Activated T-cell treated with anti-CD3 and anti-CD28 coated beads, Interleukin-2, amount 50 U/mL, for 4 hours (primary cell): ENCODE results near the gene PROCA1. TPM values are rescaled to one million over a fixed set of nuclear protein-coding genes. Genes with fewer than 3 reads are reported as not detected.
"Not testable (repeated sequence)": the region's sequence is repeated elsewhere in the genome, so short reads cannot be mapped to it uniquely, and the experiment has no call there.

Source experiments
- ATAC-seq, 2 donors: fragments of 200-7000 bp; cut with Tn5 transposase; one replicate each; pipeline ENCODE4 v1.10.0; 2021
- DNase-seq: peaks from one replicate; pipeline ENCODE4 v3.0.0-alpha.2; 2020
- H3K27me3 Mint-ChIP-seq: one replicate; pipeline ENCODE4 v1.8.0; 2021; ENCODE audit warnings: low read depth, mixed read lengths
- H3K36me3 Mint-ChIP-seq: one replicate; pipeline ENCODE4 v1.8.0; 2022; ENCODE audit warnings: mixed read lengths; ENCODE audit not compliant: insufficient read depth
- H3K4me1 Mint-ChIP-seq: one replicate; pipeline ENCODE4 v1.8.0; 2021; ENCODE audit warnings: low read depth, mixed read lengths
- H3K4me3 Mint-ChIP-seq: one replicate; pipeline ENCODE4 v1.8.0; 2021; ENCODE audit warnings: mild to moderate bottlenecking, moderate library complexity, mixed read lengths
- H3K9me3 Mint-ChIP-seq: one replicate; pipeline ENCODE4 v1.8.0; 2021; ENCODE audit warnings: mixed read lengths
- total RNA-seq, 3 donors: library from RNA; stranded (reverse); gene quantifications; one replicate each; pipeline ENCODE4 v1.2.1, GENCODE V29; 2021

The PROCA1 gene
- total RNA-seq, 3 donors from 2014 or later: 0.83 to 1.2 (median 1.1) TPM

DNA sequence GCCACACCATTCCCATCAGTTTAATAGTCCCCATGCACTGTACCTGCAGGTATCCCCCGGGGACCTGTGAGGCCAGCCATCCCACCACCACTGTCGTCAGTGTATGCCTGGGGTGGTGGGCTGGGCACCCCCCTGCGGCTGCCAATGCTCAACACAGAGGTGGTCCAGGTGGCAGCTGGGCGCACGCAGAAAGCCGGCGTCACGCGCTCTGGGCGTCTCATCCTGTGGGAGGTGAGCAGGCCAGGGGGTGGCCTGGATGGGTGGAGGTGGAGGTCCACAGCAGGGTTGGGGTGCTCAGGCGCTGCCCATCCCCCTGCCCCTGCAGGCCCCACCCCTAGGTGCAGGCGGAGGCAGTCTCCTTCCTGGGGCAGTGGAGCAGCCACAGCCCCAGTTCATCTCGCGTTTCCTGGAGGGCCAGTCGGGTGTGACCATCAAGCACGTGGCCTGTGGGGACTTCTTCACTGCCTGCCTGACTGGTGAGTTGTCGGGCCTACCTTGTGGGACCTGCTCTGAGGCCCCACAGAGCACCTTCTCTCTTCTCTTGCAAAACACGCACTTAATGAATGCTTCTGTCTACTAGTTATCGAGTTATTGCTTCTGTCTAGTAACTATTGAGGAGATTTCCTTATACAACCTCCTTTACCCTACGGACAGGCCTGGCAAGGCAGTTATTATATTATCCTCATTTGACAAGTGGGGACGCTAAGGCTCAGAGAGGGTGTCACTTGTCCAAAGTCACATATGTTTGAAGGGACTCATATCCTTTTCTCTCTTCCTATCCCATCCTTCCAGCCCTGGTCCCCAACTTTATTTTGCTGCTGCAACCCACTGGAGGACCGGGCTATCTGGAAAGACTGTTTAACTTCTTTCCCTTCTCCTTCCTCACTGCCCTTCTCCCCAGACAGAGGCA, 26.3 kb upstream of the PROCA1 start:
- DNase-seq (no peak), ATAC-seq (no peak)
- Mint-ChIP-seq H3K4me3 (peak overlapping the region; percentile 55), H3K4me1 (peaks cover 26% of the 10 kb centered on the region), H3K27me3 (no peaks in the 10 kb centered on the region), H3K36me3 (peaks cover 5% of the 10 kb centered on the region), H3K9me3 (no peaks in the 10 kb centered on the region)

DNA sequence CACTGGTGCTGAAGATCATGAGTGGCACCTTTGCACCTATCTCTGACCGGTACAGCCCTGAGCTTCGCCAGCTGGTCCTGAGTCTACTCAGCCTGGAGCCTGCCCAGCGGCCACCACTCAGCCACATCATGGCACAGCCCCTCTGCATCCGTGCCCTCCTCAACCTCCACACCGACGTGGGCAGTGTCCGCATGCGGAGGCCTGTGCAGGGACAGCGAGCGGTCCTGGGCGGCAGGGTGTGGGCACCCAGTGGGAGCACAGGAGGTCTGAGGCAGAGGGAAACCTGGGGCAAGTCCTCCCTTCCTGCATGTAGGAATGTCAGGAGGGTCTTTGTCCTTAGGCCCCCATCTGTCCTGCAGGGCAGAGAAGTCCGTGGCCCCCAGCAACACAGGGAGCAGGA, 25.6 kb upstream of the PROCA1 start:
- Mint-ChIP-seq H3K4me1 (peaks cover 25% of the 10 kb centered on the region), H3K9me3 (no peaks in the 10 kb centered on the region), H3K27me3 (no peaks in the 10 kb centered on the region), H3K36me3 (peaks cover 5% of the 10 kb centered on the region), H3K4me3 (no peak overlapping the region)
- no peak for DNase-seq
- no peak for ATAC-seq

DNA sequence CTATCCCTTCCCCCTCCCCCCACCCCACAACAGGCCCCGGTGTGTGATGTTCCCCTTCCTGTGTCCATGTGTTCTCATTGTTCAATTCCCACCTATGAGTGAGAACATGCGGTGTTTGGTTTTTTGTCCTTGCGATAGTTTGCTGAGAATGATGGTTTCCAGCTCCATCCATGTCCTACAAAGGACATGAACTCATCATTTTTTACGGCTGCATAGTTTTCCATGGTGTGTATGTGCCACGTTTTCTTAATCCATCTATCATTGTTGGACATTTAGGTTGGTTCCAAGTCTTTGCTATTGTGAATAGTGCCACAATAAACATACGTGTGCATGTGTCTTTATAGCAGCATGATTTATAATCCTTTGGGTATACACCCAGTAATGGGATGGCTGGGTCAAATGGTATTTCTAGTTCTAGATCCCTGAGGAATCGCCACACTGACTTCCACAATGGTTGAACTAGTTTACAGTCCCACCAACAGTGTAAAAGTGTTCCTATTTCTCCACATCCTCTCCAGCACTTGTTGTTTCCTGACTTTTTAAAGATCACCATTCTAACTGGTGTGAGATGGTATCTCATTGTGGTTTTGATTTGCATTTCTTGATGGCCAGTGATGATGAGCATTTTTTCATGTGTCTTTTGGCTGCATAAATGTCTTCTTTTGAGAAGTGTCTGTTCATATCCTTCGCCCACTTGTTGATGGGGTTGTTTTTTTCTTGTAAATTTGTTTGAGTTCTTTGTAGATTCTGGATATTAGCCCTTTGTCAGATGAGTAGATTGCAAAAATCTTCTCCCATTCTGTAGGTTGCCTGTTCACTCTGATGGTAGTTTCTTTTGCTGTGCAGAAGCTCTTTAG, 24.5 kb upstream of the PROCA1 start:
- H3K4me3 Mint-ChIP-seq, H3K27me3 Mint-ChIP-seq, ATAC-seq, H3K36me3 Mint-ChIP-seq, H3K9me3 Mint-ChIP-seq, DNase-seq: not testable (repeated sequence)
- H3K4me1 Mint-ChIP-seq: peaks cover 22% of the 10 kb centered on the region

DNA sequence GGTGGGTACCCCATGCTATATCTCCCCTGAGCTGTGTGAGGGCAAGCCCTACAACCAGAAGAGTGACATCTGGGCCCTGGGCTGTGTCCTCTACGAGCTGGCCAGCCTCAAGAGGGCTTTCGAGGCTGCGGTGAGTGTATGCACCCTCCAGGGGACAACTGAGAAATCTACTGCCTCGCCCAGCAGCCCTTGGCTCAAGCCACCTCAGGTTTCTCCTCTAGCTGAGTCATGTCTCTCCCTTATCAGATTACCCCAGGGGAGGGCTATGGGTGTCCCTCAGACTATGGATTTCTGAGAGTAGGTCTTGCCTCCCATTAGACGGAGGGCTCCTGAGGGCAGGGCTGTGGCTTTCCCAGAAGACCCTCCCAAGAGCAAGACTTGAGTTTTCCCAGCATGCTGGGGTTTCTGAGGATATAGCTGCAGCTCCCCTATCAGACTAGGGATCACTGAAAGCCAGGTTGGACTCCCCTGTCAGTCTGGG, 23.6 kb upstream of the PROCA1 start:
- no peak for DNase-seq
- Mint-ChIP-seq H3K9me3 (no peaks in the 10 kb centered on the region), H3K27me3 (no peaks in the 10 kb centered on the region), H3K4me1 (peaks cover 19% of the 10 kb centered on the region), H3K36me3 (peaks cover 6% of the 10 kb centered on the region), H3K4me3 (no peak overlapping the region)
- no peak for ATAC-seq

DNA sequence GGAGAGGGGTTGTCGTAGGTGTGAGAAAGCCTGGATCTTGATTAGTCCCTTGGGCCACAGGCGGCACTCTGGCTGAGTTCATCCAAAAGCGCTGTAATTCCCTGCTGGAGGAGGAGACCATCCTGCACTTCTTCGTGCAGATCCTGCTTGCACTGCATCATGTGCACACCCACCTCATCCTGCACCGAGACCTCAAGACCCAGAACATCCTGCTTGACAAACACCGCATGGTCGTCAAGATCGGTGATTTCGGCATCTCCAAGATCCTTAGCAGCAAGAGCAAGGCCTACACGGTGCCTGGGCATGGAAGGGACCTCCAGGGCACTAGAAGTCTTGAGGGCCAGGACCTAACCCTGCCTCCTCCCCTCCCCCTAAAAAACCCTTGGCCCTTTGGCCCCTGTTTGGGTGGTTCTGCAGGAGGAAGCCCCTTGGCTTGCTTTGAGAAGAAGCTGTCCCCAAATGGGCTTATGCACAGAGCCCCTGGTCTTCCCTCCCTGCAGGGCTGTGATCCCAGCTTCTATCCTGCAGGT, 23.1 kb upstream of the PROCA1 start:
- ATAC-seq: no peak
- Mint-ChIP-seq H3K27me3 (no peaks in the 10 kb centered on the region), H3K36me3 (peaks cover 6% of the 10 kb centered on the region), H3K4me1 (peaks cover 20% of the 10 kb centered on the region), H3K4me3 (no peak overlapping the region), H3K9me3 (no peaks in the 10 kb centered on the region)
- no peak for DNase-seq

DNA sequence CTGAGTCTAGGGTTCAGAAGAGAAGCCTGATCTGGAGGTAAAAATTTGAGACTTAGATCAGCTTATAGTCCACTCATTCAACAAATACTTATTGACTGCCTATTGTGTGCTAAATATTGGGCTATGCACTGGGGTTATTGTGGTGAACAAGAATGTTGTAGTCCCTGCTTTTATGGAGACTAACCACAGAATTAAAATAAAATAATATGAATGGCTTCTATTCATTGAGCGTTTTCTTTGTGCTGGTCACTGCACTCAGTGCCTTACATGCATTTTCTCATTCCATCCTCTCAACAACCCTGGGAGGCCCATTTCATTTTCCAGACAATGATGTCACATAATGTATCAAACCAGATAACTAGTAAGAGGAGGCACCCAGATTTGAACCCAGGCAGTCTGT, 21.7 kb upstream of the PROCA1 start:
- Mint-ChIP-seq H3K9me3 (no peaks in the 10 kb centered on the region), H3K4me1 (peaks cover 15% of the 10 kb centered on the region), H3K4me3 (no peak overlapping the region), H3K36me3 (peaks cover 2% of the 10 kb centered on the region), H3K27me3 (no peaks in the 10 kb centered on the region)
- DNase-seq (no peak), ATAC-seq (no peak)

DNA sequence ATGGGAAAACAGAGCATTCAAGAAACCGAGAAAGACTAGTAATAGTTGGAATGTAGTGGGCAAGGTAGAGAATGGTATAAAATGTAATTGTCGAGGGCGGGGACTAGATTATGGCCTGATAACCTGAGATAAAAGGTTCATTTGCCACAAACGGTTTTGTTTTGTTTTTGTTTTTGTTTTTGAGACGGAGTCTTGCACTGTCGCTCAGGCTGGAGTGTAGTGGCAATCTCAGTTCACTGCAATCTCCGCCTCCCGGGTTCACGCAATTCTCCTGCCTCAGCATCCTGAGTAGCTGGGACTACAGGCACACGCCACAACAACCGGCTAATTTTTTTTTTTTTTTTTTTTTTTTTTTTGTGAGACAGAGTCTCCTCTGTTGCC, 18.3 kb upstream of the PROCA1 start:
- no peaks in the 10 kb centered on the region for H3K9me3 Mint-ChIP-seq
- peaks cover 8% of the 10 kb centered on the region for H3K36me3 Mint-ChIP-seq
- H3K27me3 Mint-ChIP-seq: no peaks in the 10 kb centered on the region
- ATAC-seq: no peak
- DNase-seq: no peak
- peak overlapping the region; percentile 33 for H3K4me3 Mint-ChIP-seq
- H3K4me1 Mint-ChIP-seq: peaks cover 23% of the 10 kb centered on the region

DNA sequence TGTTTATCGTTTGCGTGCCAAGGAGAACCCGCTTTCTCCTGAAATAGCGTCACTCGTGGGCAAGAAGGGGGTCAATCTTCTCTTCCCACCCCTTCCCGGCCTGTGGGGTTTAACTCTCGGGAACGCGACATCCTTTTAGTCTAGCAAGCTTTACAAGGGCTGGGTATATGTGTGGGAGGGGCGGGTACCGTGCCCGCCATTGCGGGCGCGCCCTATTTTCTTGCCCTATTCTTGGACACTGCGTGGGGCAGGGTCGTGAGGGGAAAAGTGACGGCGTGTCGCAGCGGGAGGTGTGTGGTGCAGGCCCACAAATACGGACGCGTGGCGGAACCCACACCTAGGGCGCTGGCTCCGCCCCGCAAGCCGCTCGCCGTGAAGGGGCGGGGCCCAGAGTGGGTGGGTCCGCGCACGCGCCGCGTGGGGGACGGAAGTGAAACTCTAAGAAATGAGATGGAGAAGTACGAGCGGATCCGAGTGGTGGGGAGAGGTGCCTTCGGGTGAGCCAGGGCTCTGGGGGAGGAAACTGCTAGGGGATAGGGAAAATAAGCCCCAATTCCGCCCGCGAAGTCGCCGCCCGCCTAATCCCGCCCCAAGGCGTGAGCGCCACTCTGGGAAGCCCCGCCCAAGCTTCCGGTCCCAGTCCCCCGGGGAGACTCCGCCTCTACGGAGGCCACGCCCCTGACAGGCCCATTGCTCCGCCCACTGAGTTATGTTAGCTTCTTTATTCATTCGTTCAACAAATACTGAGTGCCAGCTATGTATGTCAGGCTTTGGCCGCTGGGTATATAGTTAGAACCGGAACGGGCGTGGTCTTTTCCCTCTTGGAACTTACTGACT, 16.9 kb upstream of the PROCA1 start, which contains the start of gene NEK8:
Gene NEK8 (plus strand): TSS at position 425 of the 837 bp plus-strand sequence. CDS start 26 bp downstream, at position 451.
- Mint-ChIP-seq H3K4me1 (peaks cover 32% of the 10 kb centered on the region), H3K4me3 (peak within 1 kb of the TSS; percentile 94), H3K9me3 (no peaks in the 10 kb centered on the region), H3K27me3 (no peaks in the 10 kb centered on the region), H3K36me3 (peaks cover 19% of the 10 kb centered on the region)
- DNase-seq (peak; percentile 98), ATAC-seq (peak; percentile 39 to 41)

DNA sequence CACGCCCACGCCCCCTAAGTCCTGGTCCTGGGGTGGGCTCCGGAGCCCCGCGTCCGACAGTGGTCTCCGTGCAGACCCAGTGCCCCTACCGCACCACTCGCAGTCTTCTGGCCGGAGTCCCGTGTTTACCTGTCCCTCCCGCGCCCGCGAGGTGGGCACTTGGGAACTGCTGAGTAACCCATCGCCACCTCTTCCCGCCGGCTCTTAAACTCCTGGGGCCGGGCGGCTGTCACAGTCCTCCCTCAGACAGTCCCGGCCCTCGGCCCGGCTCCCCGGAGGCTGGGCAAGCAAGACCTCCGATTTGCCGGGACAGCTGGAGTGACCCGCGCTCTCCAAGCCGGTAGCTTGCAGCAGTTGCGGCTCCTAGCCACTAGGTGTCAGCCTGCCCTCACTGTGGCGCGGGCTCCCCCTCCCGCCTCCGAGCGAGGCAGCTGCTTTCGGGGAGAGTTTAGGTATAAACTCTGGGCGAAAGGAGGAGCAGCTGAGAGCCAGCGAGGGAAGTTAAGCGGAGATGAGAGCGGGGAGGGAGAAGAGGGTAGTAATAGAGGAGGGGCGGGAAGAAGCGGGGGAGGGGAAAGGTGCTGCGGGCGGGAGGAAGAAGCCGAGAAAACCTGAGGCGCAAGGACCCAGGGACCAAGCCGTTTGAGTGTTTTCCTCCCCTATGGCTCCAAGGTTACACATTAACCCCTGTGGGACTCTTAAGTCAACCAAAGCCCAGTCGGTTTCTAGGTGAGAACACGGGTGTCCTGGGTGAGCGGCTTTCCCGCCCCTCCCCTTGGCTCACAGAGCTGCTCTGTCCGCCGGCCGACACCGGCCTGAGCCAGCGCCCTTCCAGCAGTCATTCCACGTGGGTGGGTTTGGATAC, 15.2 kb upstream of the PROCA1 start:
- DNase-seq: peak; percentile 89
- Mint-ChIP-seq H3K27me3 (no peaks in the 10 kb centered on the region), H3K9me3 (no peaks in the 10 kb centered on the region), H3K36me3 (peaks cover 32% of the 10 kb centered on the region), H3K4me1 (peaks cover 45% of the 10 kb centered on the region), H3K4me3 (peak overlapping the region; percentile 94)
- peak; percentile 26 to 31 for ATAC-seq

DNA sequence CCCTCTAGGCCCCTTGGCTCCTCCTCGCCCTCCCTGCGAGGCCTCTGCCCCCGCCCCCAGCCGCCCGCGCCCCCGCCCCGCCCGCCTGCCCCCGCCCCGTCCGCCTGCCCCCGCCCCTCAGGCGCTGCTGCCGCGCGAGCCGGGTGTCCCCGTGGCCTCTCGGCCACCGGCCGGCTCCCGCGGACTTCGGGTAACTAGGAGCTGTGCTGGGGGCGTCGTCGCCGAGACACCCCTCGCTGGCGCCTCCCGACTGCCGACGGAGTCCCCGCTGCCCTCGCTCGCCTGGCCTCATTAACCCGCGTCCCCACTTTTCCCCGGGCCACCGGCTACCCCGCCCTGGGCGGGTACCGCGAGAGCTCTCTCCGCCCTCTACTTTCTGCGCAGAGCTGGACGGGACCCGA, 14.5 kb upstream of the PROCA1 start, which contains the start of gene TLCD1:
Gene TLCD1 (minus strand): TSS at position 8 of the 401 bp plus-strand sequence. CDS start 136 bp downstream, outside the sequence.
- DNase-seq (peak; percentile 56), ATAC-seq (peak; percentile 34 to 45)
- Mint-ChIP-seq H3K27me3 (no peaks in the 10 kb centered on the region), H3K36me3 (peaks cover 38% of the 10 kb centered on the region), H3K4me3 (peak within 1 kb of the TSS; percentile 100), H3K4me1 (peaks cover 46% of the 10 kb centered on the region), H3K9me3 (no peaks in the 10 kb centered on the region)

DNA sequence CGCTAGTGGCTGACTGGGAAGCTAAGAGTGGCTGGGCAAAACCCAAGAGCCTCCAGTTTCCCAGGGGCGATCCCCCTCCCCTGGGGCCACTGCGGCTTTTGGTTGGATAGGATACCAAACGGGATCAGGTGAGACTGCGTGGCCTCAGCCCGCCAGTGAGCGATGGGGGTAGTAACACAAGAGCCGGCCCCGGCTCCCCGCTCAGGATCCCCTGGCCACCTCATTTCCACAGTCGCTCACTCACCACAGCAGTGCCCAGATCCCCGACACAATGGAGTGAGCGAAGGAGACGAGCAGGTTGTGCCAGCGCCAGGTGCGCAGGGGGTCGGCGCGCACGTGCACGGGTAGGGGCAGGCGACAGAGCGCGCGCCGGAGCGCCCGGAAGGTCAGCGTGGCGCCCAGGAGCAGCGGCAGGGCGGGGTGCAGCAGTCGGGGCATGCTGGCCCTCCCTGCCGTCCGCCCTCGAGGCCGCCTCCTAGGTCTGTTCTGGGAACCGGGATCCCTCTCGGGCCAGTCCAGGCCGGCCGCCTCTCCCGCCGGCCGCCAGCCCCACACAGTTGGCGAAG, 14.1 kb upstream of the PROCA1 start:
- no peaks in the 10 kb centered on the region for H3K27me3 Mint-ChIP-seq
- ATAC-seq (peak; percentile 9 to 11), DNase-seq (peak; percentile 34)
- H3K4me3 Mint-ChIP-seq: peak overlapping the region; percentile 100
- H3K4me1 Mint-ChIP-seq: peaks cover 49% of the 10 kb centered on the region
- peaks cover 43% of the 10 kb centered on the region for H3K36me3 Mint-ChIP-seq
- H3K9me3 Mint-ChIP-seq: no peaks in the 10 kb centered on the region

DNA sequence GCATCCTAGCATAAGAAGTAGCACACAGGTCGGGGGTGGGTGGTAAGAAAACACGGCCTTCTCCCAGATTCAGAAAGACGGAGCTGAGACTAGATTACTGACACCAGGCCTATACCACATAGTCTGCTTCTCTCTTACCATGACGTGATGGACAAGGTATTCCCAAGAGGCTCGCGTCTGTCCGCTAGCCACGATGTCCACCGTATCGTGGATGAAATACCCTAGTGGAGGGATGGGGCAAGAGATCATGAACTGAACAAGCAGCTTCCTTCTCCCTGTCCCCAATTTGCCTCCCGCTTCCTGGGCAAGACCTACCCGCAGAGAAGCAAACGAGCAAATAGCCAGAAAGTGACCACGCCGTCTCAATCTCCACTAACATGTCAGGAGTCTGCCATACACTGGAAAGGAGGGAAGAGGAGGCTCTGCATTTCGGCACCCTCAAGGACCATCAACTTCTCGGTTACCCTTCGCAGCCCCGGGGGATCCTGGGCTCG, 13.5 kb upstream of the PROCA1 start:
- H3K27me3 Mint-ChIP-seq: no peaks in the 10 kb centered on the region
- H3K4me3 Mint-ChIP-seq: peak overlapping the region; percentile 100
- H3K4me1 Mint-ChIP-seq: peaks cover 52% of the 10 kb centered on the region
- no peaks in the 10 kb centered on the region for H3K9me3 Mint-ChIP-seq
- peaks cover 49% of the 10 kb centered on the region for H3K36me3 Mint-ChIP-seq
- ATAC-seq (no peak), DNase-seq (no peak)
